ENCODE measurements around the gene TPD52L1.
"Not testable (repeated sequence)": the region's sequence is repeated elsewhere in the genome, so short reads cannot be mapped to it uniquely, and the experiment has no call there.

TPD52L1 gene

GRCh38 chr6:125153391-125154117 is at the start of gene TPD52L1:
TSS of gene TPD52L1 (plus strand) at chr6:125153773. CDS start at chr6:125153952, 179 bp downstream.
- DNase-seq = peak; percentile 75

- no peak for DNase-seq
These were observed 49.1 kb upstream of the TPD52L1 start for GRCh38 chr6:125104425-125104824.

- no peak for DNase-seq
These were observed 46.5 kb upstream of the TPD52L1 start for GRCh38 chr6:125107048-125107447.

- DNase-seq = no peak
These were observed 45.7 kb upstream of the TPD52L1 start for GRCh38 chr6:125107896-125108295.

GRCh38 chr6:125110056-125110455 is 43.5 kb upstream of the TPD52L1 start:
- no peak for DNase-seq

- DNase-seq = no peak
These were observed 42.2 kb upstream of the TPD52L1 start for GRCh38 chr6:125111219-125111983.

GRCh38 chr6:125112934-125113333 is 40.6 kb upstream of the TPD52L1 start:
- DNase-seq = no peak

GRCh38 chr6:125114248-125114858 is 39.2 kb upstream of the TPD52L1 start:
- DNase-seq = peak; percentile 53

GRCh38 chr6:125116170-125116569 is 37.4 kb upstream of the TPD52L1 start:
- no peak for DNase-seq

- no peak for DNase-seq
These were observed 36.9 kb upstream of the TPD52L1 start for GRCh38 chr6:125116710-125117109.

GRCh38 chr6:125117818-125118217 is 35.8 kb upstream of the TPD52L1 start:
- DNase-seq = no peak

- DNase-seq = no peak
These were observed 33.5 kb upstream of the TPD52L1 start for GRCh38 chr6:125120054-125120590.

- DNase-seq = no peak
These were observed 31.7 kb upstream of the TPD52L1 start for GRCh38 chr6:125121894-125122293.

- DNase-seq = no peak
These were observed 30.5 kb upstream of the TPD52L1 start for GRCh38 chr6:125123051-125123450.

- no peak for DNase-seq
These were observed 30.0 kb upstream of the TPD52L1 start for GRCh38 chr6:125123468-125124048.

GRCh38 chr6:125124049-125124669 is 29.4 kb upstream of the TPD52L1 start:
- no peak for DNase-seq

- not testable (repeated sequence) for DNase-seq
These were observed 27.7 kb upstream of the TPD52L1 start for GRCh38 chr6:125125856-125126255.

GRCh38 chr6:125129354-125129753 is 24.2 kb upstream of the TPD52L1 start:
- no peak for DNase-seq

- DNase-seq = no peak
These were observed 21.5 kb upstream of the TPD52L1 start for GRCh38 chr6:125132058-125132457.

GRCh38 chr6:125136378-125136777 is 17.2 kb upstream of the TPD52L1 start:
- DNase-seq = no peak

GRCh38 chr6:125138083-125138482 is 15.5 kb upstream of the TPD52L1 start:
- DNase-seq = no peak

- DNase-seq = no peak
These were observed 12.8 kb upstream of the TPD52L1 start for GRCh38 chr6:125140808-125141207.

GRCh38 chr6:125142618-125143017 is 11.0 kb upstream of the TPD52L1 start:
- DNase-seq = no peak
